Thyroid gland (tissue), 4 donors: ENCODE results near the gene PDZD7. TPM values are rescaled to one million over a fixed set of nuclear protein-coding genes. Genes with fewer than 3 reads are reported as not detected.

Experiments used
- DNase-seq, 2 donors: peaks; one replicate each; pipeline ENCODE4 v3.0.0-alpha.2; 2019
- H3K27ac ChIP-seq, 3 donors: fragments of 200-600 bp; sonication (generic); 1 replicate in 2 of 3; 2 replicates in 1 of 3; pipeline ENCODE4 v1.5.1; 2016 to 2019; ENCODE audit warnings: mild to moderate bottlenecking in 1 of 3, moderate library complexity in 1 of 3
- H3K27me3 ChIP-seq: fragments of 200-600 bp; sonication (generic); one replicate; pipeline ENCODE4 v1.5.1; 2019
- H3K36me3 ChIP-seq, 2 donors: fragments of 200-600 bp; sonication (generic); one replicate each; pipeline ENCODE4 v1.5.1; 2016 to 2019
- H3K4me1 ChIP-seq, 2 donors: fragments of 200-600 bp; sonication (generic); one replicate each; pipeline ENCODE4 v1.5.1; 2017 to 2019
- H3K4me3 ChIP-seq, 3 donors: fragments of 200-600 bp; sonication (generic); replicated peaks in 1 of 3; 1 replicate in 2 of 3; 2 replicates in 1 of 3; pipeline ENCODE4 v1.5.1; 2016; ENCODE audit warnings: mild to moderate bottlenecking in 1 of 3
- H3K9me3 ChIP-seq: fragments of 200-600 bp; sonication (generic); one replicate; pipeline ENCODE4 v1.5.1; 2017
- CTCF ChIP-seq, 6 experiments: fragments of 200-600 bp in 3 of 6; fragments of 450-650 bp in 3 of 6; sonication (generic) in 3 of 6; IDR thresholded peaks; one replicate each; pipeline ENCODE4 v1.5.1; 2016 to 2019; ENCODE audit warnings: antibody characterized with exemption in 6 of 6, mild to moderate bottlenecking in 2 of 6, inconsistent platforms in 1 of 6, moderate library complexity in 1 of 6
- POLR2A ChIP-seq, 2 donors: fragments of 450-650 bp; IDR thresholded peaks; one replicate each; pipeline ENCODE4 v1.6.1; 2017; ENCODE audit warnings: antibody characterized with exemption in 2 of 2, mild to moderate bottlenecking in 2 of 2, moderate library complexity in 1 of 2
- WGBS, 2 donors: methylation state at CpG; one replicate each; pipeline ENCODE4 v1.1.5; 2017; 5-methylcytosine and 5-hydroxymethylcytosine counted together
- intact Hi-C: fragments of 100-400 bp; cut with DNase I; formaldehyde crosslinking; loops from one replicate; pipeline ENCODE4 v1.15.1; 2023
- total RNA-seq, 4 donors: library from RNA; depleted of rRNA; stranded (reverse); fragments of >200 nt; gene quantifications; one replicate each; pipeline ENCODE4 v1.2.3, GENCODE V29; 2016

PDZD7 gene
- total RNA-seq, 4 donors from 2014 or later: 0.24 to 1.1 (median 0.69) TPM

- Histone ChIP-seq H3K9me3 (no peaks in the 10 kb centered on the region), H3K4me1 (peaks cover 18 to 26% of the 10 kb centered on the region in 2 donors), H3K4me3 (no peak overlapping the region), H3K27ac (no peak overlapping the region), H3K36me3 (peaks cover 13 to 16% of the 10 kb centered on the region in 2 donors), H3K27me3 (no peaks in the 10 kb centered on the region)
- WGBS, 2 donors: 85 to 88% methylated on average over 11 to 13 of the region's 13 CpGs
- TF ChIP-seq POLR2A (IDR thresholded peaks at IDR 0.05) (no peak), CTCF (IDR thresholded peaks at IDR 0.05) (no peak)
- intact Hi-C loops: no loop called here
- DNase-seq: no peak
Measured at GRCh38 chr10:100983868-100984671, 46.9 kb downstream of the PDZD7 start.

GRCh38 chr10:100982916-100983830, 47.8 kb downstream of the PDZD7 start:
- no peak for TF ChIP-seq POLR2A (IDR thresholded peaks at IDR 0.05)
- no peak for TF ChIP-seq CTCF (IDR thresholded peaks at IDR 0.05)
- WGBS, 2 donors: 92 to 93% methylated on average over 14 to 24 of the region's 24 CpGs
- Histone ChIP-seq H3K27me3 (no peaks in the 10 kb centered on the region), H3K4me3 (no peak overlapping the region), H3K4me1 (peaks cover 15 to 22% of the 10 kb centered on the region in 2 donors), H3K27ac (no peak overlapping the region), H3K36me3 (peaks cover 13 to 16% of the 10 kb centered on the region in 2 donors), H3K9me3 (no peaks in the 10 kb centered on the region)
- intact Hi-C loops: no loop called here
- DNase-seq: no peak

- Histone ChIP-seq H3K4me1 (peaks cover 4 to 10% of the 10 kb centered on the region in 2 donors), H3K27me3 (no peaks in the 10 kb centered on the region), H3K9me3 (no peaks in the 10 kb centered on the region), H3K4me3 (no peak overlapping the region), H3K27ac (no peak overlapping the region), H3K36me3 (peaks cover 13 to 16% of the 10 kb centered on the region in 2 donors)
- TF ChIP-seq POLR2A (IDR thresholded peaks at IDR 0.05): no peak
- TF ChIP-seq CTCF (IDR thresholded peaks at IDR 0.05): no peak
- intact Hi-C loops: no loop called here
- no peak for DNase-seq
- 91 to 97% methylated on average over 5 of the region's 5 CpGs for WGBS, 2 donors
Measured at GRCh38 chr10:100981178-100981772, 49.7 kb downstream of the PDZD7 start.

GRCh38 chr10:100980711-100981110, 50.2 kb downstream of the PDZD7 start:
- Histone ChIP-seq H3K27me3 (no peaks in the 10 kb centered on the region), H3K9me3 (no peaks in the 10 kb centered on the region), H3K36me3 (peaks cover 13 to 16% of the 10 kb centered on the region in 2 donors), H3K4me1 (peaks cover 0 to 4% of the 10 kb centered on the region in 2 donors), H3K4me3 (no peak overlapping the region), H3K27ac (no peak overlapping the region)
- TF ChIP-seq CTCF (IDR thresholded peaks at IDR 0.05): no peak
- TF ChIP-seq POLR2A (IDR thresholded peaks at IDR 0.05): no peak
- WGBS, 2 donors: 95 to 98% methylated on average over 6 to 7 of the region's 7 CpGs
- DNase-seq: no peak
- intact Hi-C loops: no loop called here
